ENCODE results near the gene PLAU. TPM values are rescaled to one million over a fixed set of nuclear protein-coding genes. Genes with fewer than 3 reads are reported as not detected.
"Not testable (repeated sequence)": the region's sequence is repeated elsewhere in the genome, so short reads cannot be mapped to it uniquely, and the experiment has no call there.

PLAU gene
- total RNA-seq, 4 donors from 2014 or later, result 0.83 to 5.0 (median 2.3) TPM

- intact Hi-C loops (cut with DNase I; ENCODE audit: low total_unique reads) (no loop called here), in situ Hi-C loops (cut with MboI; ENCODE audit: low sequenced_read_pairs in 4 of 4) (no loop called here)
- Histone ChIP-seq H3K27me3 (no peaks in the 10 kb centered on the region), H3K27ac (no peak overlapping the region), H3K4me1 (peaks cover 2 to 3% of the 10 kb centered on the region in 2 donors), H3K4me3 (no peak overlapping the region), H3K36me3 (no peaks in the 10 kb centered on the region), H3K9me3 (no peaks in the 10 kb centered on the region)
- TF ChIP-seq CTCF (IDR thresholded peaks at IDR 0.05 in 4 of 5, conservative IDR thresholded peaks at IDR 0.05 in 1 of 5), result no peak
- TF ChIP-seq POLR2A (IDR thresholded peaks at IDR 0.05), result no peak
- DNase-seq (no peak), ATAC-seq (no peak)
These were observed 16.5 kb upstream of the PLAU start for GRCh38 chr10:73894245-73894971.

DNA sequence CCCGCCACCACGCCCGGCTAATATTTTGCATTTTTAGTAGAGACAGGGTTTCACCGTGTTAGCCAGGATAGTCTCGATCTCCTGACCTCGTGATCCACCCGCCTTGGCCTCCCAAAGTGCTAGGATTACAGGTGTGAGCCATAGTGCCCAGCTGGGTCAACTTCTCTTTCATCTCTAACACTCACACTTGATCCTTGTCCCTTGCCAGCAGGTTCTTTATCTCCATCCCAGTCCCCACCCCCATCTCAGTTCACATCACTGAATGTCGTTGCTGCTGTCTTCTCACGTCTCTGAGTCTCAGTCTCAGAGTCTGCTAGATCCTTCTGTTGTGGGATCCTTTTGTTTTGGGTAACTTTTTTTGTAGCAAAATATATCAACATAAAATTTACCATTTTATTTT lies 15.6 kb upstream of the PLAU start:
- DNase-seq; intact Hi-C loops (cut with DNase I; ENCODE audit: low total_unique reads); H3K4me3 ChIP-seq; H3K27me3 ChIP-seq; H3K36me3 ChIP-seq; H3K4me1 ChIP-seq; H3K27ac ChIP-seq; ATAC-seq; H3K9me3 ChIP-seq: not testable (repeated sequence)
- in situ Hi-C loops (cut with MboI; ENCODE audit: low sequenced_read_pairs in 4 of 4), result loop anchor here in 1 of 4 donors (5.0 kb wide), 1 partner anchor 42 kb away; no protein-coding TSS in a partner anchor

DNA sequence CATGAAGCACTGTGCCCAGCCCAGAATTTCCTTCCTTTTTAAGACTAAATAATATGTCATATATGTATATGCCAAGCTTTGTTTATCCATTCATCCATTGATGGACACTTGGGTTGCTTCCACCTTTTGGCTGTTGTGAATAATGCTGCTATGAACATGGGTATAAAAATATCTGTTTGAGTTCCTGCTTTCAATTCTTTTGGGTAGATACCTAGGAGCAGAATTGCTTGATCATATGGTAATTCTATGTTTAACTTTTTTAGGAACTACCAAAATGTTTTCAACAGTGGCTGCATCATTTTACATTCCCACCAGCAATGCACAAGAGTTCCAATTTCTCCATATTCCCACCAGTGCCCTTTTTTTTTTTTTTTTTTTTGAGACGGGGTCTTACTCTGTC lies 13.2 kb upstream of the PLAU start:
- intact Hi-C loops (cut with DNase I; ENCODE audit: low total_unique reads), result no loop called here
- Histone ChIP-seq H3K9me3 (no peaks in the 10 kb centered on the region), H3K4me3 (no peak overlapping the region), H3K27me3 (no peaks in the 10 kb centered on the region), H3K36me3 (no peaks in the 10 kb centered on the region), H3K27ac (no peak overlapping the region), H3K4me1 (peaks cover 0 to 3% of the 10 kb centered on the region in 2 donors)
- TF ChIP-seq POLR2A (IDR thresholded peaks at IDR 0.05) (no peak), CTCF (IDR thresholded peaks at IDR 0.05 in 4 of 5, conservative IDR thresholded peaks at IDR 0.05 in 1 of 5) (no peak)
- ATAC-seq, result no peak
- no peak for DNase-seq
- in situ Hi-C loops (cut with MboI; ENCODE audit: low sequenced_read_pairs in 4 of 4), result loop anchor here in 1 of 4 donors (5.0 kb wide), 1 partner anchor 40 kb away; no protein-coding TSS in a partner anchor

DNA sequence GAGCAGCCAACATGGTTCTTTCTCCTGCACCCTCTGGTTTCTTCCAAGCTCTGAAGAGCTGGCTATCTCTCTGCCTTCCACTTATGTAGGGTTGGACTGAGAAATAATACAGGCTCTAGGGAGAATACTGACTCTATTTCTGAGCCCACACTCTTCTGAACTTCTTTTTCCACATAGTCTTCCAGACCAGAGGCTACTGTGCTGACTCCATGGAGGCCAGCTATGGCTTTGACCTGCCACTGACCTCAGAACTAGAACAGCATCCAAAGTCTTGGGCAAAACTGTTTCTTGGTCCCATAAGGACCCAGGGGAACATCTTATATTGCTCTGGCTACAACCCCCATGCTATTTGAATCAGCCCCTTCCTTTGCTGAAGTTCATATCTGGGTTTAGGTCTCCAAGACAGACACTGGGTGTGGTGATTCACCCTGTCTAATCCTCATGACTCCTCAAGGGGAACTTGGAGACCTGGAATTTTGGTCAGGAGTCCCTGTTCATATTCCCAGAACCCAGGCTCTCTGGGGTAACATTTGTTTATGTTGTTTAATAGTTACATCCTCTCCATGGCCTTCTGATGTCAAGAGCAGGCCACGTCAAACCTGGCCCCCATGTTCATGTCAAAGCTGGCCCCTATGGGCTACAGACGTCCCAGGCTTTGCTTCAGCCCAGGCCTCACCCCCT lies 12.1 kb upstream of the PLAU start:
- H3K27me3 ChIP-seq, result no peaks in the 10 kb centered on the region
- in situ Hi-C loops (cut with MboI; ENCODE audit: low sequenced_read_pairs in 4 of 4), result loop anchor here in 1 of 4 donors (5.0 kb wide), 1 partner anchor 38 kb away; no protein-coding TSS in a partner anchor
- intact Hi-C loops (cut with DNase I; ENCODE audit: low total_unique reads), result no loop called here
- no peak for ATAC-seq
- H3K36me3 ChIP-seq, result no peaks in the 10 kb centered on the region
- H3K4me3 ChIP-seq, result no peak overlapping the region
- TF ChIP-seq POLR2A (IDR thresholded peaks at IDR 0.05) (no peak), CTCF (IDR thresholded peaks at IDR 0.05 in 4 of 5, conservative IDR thresholded peaks at IDR 0.05 in 1 of 5) (no peak)
- H3K9me3 ChIP-seq, result no peaks in the 10 kb centered on the region
- no peak for DNase-seq
- H3K27ac ChIP-seq, result no peak overlapping the region
- peaks cover 0 to 3% of the 10 kb centered on the region in 2 donors for H3K4me1 ChIP-seq

- ATAC-seq (no peak), DNase-seq (no peak)
- H3K4me1 ChIP-seq, result peaks cover 0 to 3% of the 10 kb centered on the region in 2 donors
- in situ Hi-C loops (cut with MboI; ENCODE audit: low sequenced_read_pairs in 4 of 4) (loop anchor here in 1 of 4 donors (5.0 kb wide), 1 partner anchor 38 kb away; no protein-coding TSS in a partner anchor), intact Hi-C loops (cut with DNase I; ENCODE audit: low total_unique reads) (no loop called here)
- H3K4me3 ChIP-seq, result no peak overlapping the region
- no peak for TF ChIP-seq CTCF (IDR thresholded peaks at IDR 0.05 in 4 of 5, conservative IDR thresholded peaks at IDR 0.05 in 1 of 5)
- no peak for TF ChIP-seq POLR2A (IDR thresholded peaks at IDR 0.05)
- H3K27me3 ChIP-seq, result no peaks in the 10 kb centered on the region
- H3K36me3 ChIP-seq, result no peaks in the 10 kb centered on the region
- H3K27ac ChIP-seq, result no peak overlapping the region
- H3K9me3 ChIP-seq, result no peaks in the 10 kb centered on the region
These were observed 11.5 kb upstream of the PLAU start for GRCh38 chr10:73899423-73899822.

All from gastrocnemius medialis (tissue), 4 donors.